ENCODE data around the gene SOX9.

SOX9 gene

GRCh38 chr17:72126575-72127486 is 6.0 kb downstream of the SOX9 start:
- Histone ChIP-seq H3K4me3 (ENCODE audit: insufficient read length, low read depth) (no peak overlapping the region), H3K27me3 (ENCODE audit: insufficient read depth, insufficient read length) (peaks cover 4% of the 10 kb centered on the region), H3K9me3 (ENCODE audit: insufficient read depth, low read length) (no peaks in the 10 kb centered on the region), H3K36me3 (ENCODE audit: insufficient read depth, insufficient read length, low read length) (peaks cover 19% of the 10 kb centered on the region), H3K4me1 (ENCODE audit: insufficient read depth, insufficient read length) (peaks cover 6% of the 10 kb centered on the region), H3K9ac (ENCODE audit: insufficient read length, low read depth) (no peak overlapping the region)
- no peak for TF ChIP-seq YY1 (IDR thresholded peaks at IDR 0.05; ENCODE audit: insufficient read depth, insufficient read length)
- TF ChIP-seq ZNF274 (IDR thresholded peaks at IDR 0.05; ENCODE audit: low read depth, low read length): no peak
- TF ChIP-seq SUZ12 (IDR thresholded peaks at IDR 0.05; ENCODE audit: extremely low read depth, insufficient read depth, insufficient read length): no peak
- no peak for DNase-seq (ENCODE audit: low read depth, low spot score)

- TF ChIP-seq YY1 (IDR thresholded peaks at IDR 0.05; ENCODE audit: insufficient read depth, insufficient read length) (no peak), SUZ12 (IDR thresholded peaks at IDR 0.05; ENCODE audit: extremely low read depth, insufficient read depth, insufficient read length) (no peak), ZNF274 (IDR thresholded peaks at IDR 0.05; ENCODE audit: low read depth, low read length) (no peak)
- Histone ChIP-seq H3K9ac (ENCODE audit: insufficient read length, low read depth) (no peak overlapping the region), H3K27me3 (ENCODE audit: insufficient read depth, insufficient read length) (peaks cover under 1% of the 10 kb centered on the region), H3K4me1 (ENCODE audit: insufficient read depth, insufficient read length) (peaks cover 6% of the 10 kb centered on the region), H3K36me3 (ENCODE audit: insufficient read depth, insufficient read length, low read length) (peaks cover 16% of the 10 kb centered on the region), H3K9me3 (ENCODE audit: insufficient read depth, low read length) (no peaks in the 10 kb centered on the region), H3K4me3 (ENCODE audit: insufficient read length, low read depth) (no peak overlapping the region)
- DNase-seq (ENCODE audit: low read depth, low spot score): no peak
These were observed 7.2 kb downstream of the SOX9 start for GRCh38 chr17:72128039-72128438.

GRCh38 chr17:72134608-72135394 is 14.0 kb downstream of the SOX9 start:
- no peak overlapping the region for H3K4me3 ChIP-seq (ENCODE audit: insufficient read length, low read depth)
- no peaks in the 10 kb centered on the region for H3K36me3 ChIP-seq (ENCODE audit: insufficient read depth, insufficient read length, low read length)
- no peaks in the 10 kb centered on the region for H3K27me3 ChIP-seq (ENCODE audit: insufficient read depth, insufficient read length)
- H3K4me1 ChIP-seq (ENCODE audit: insufficient read depth, insufficient read length): no peaks in the 10 kb centered on the region
- H3K9ac ChIP-seq (ENCODE audit: insufficient read length, low read depth): no peak overlapping the region
- no peaks in the 10 kb centered on the region for H3K9me3 ChIP-seq (ENCODE audit: insufficient read depth, low read length)
- no peak for TF ChIP-seq ZNF274 (IDR thresholded peaks at IDR 0.05; ENCODE audit: low read depth, low read length)
- no peak for TF ChIP-seq SUZ12 (IDR thresholded peaks at IDR 0.05; ENCODE audit: extremely low read depth, insufficient read depth, insufficient read length)
- no peak for TF ChIP-seq YY1 (IDR thresholded peaks at IDR 0.05; ENCODE audit: insufficient read depth, insufficient read length)
- no peak for DNase-seq (ENCODE audit: low read depth, low spot score)

- Histone ChIP-seq H3K36me3 (ENCODE audit: insufficient read depth, insufficient read length, low read length) (no peaks in the 10 kb centered on the region), H3K4me3 (ENCODE audit: insufficient read length, low read depth) (no peak overlapping the region), H3K27me3 (ENCODE audit: insufficient read depth, insufficient read length) (no peaks in the 10 kb centered on the region), H3K4me1 (ENCODE audit: insufficient read depth, insufficient read length) (no peaks in the 10 kb centered on the region), H3K9ac (ENCODE audit: insufficient read length, low read depth) (no peak overlapping the region), H3K9me3 (ENCODE audit: insufficient read depth, low read length) (no peaks in the 10 kb centered on the region)
- no peak for TF ChIP-seq ZNF274 (IDR thresholded peaks at IDR 0.05; ENCODE audit: low read depth, low read length)
- no peak for TF ChIP-seq YY1 (IDR thresholded peaks at IDR 0.05; ENCODE audit: insufficient read depth, insufficient read length)
- TF ChIP-seq SUZ12 (IDR thresholded peaks at IDR 0.05; ENCODE audit: extremely low read depth, insufficient read depth, insufficient read length): no peak
- no peak for DNase-seq (ENCODE audit: low read depth, low spot score)
These were observed 14.9 kb downstream of the SOX9 start for GRCh38 chr17:72135546-72136325.

GRCh38 chr17:72136692-72137091 is 15.9 kb downstream of the SOX9 start:
- Histone ChIP-seq H3K36me3 (ENCODE audit: insufficient read depth, insufficient read length, low read length) (no peaks in the 10 kb centered on the region), H3K4me1 (ENCODE audit: insufficient read depth, insufficient read length) (no peaks in the 10 kb centered on the region), H3K27me3 (ENCODE audit: insufficient read depth, insufficient read length) (no peaks in the 10 kb centered on the region), H3K9me3 (ENCODE audit: insufficient read depth, low read length) (no peaks in the 10 kb centered on the region), H3K9ac (ENCODE audit: insufficient read length, low read depth) (no peak overlapping the region), H3K4me3 (ENCODE audit: insufficient read length, low read depth) (no peak overlapping the region)
- no peak for TF ChIP-seq SUZ12 (IDR thresholded peaks at IDR 0.05; ENCODE audit: extremely low read depth, insufficient read depth, insufficient read length)
- no peak for TF ChIP-seq ZNF274 (IDR thresholded peaks at IDR 0.05; ENCODE audit: low read depth, low read length)
- no peak for TF ChIP-seq YY1 (IDR thresholded peaks at IDR 0.05; ENCODE audit: insufficient read depth, insufficient read length)
- no peak for DNase-seq (ENCODE audit: low read depth, low spot score)

- H3K27me3 ChIP-seq (ENCODE audit: insufficient read depth, insufficient read length): no peaks in the 10 kb centered on the region
- TF ChIP-seq ZNF274 (IDR thresholded peaks at IDR 0.05; ENCODE audit: low read depth, low read length) (no peak), YY1 (IDR thresholded peaks at IDR 0.05; ENCODE audit: insufficient read depth, insufficient read length) (no peak), SUZ12 (IDR thresholded peaks at IDR 0.05; ENCODE audit: extremely low read depth, insufficient read depth, insufficient read length) (no peak)
- no peak overlapping the region for H3K9ac ChIP-seq (ENCODE audit: insufficient read length, low read depth)
- DNase-seq (ENCODE audit: low read depth, low spot score): no peak
- H3K9me3 ChIP-seq (ENCODE audit: insufficient read depth, low read length): no peaks in the 10 kb centered on the region
- H3K4me1 ChIP-seq (ENCODE audit: insufficient read depth, insufficient read length): no peaks in the 10 kb centered on the region
- no peak overlapping the region for H3K4me3 ChIP-seq (ENCODE audit: insufficient read length, low read depth)
- H3K36me3 ChIP-seq (ENCODE audit: insufficient read depth, insufficient read length, low read length): no peaks in the 10 kb centered on the region
These were observed 16.3 kb downstream of the SOX9 start for GRCh38 chr17:72137161-72137560.
